ENCODE data around the gene AP1B1. TPM values are rescaled to one million over a fixed set of nuclear protein-coding genes. Genes with fewer than 3 reads are reported as not detected.

Gene AP1B1
- total and polyA plus RNA-seq, 2 of the 8 experiments (the other 6 are each of a cell fraction or from before 2014, with no cell fraction given) = 64.2 to 86.8 TPM

GRCh38 chr22:29290061-29290460 lies 98.3 kb downstream of the AP1B1 start:
- POLR2A ChIA-PET (ENCODE audit: partially characterized antibody) = interaction anchor here (1.1 to 20.1 kb wide), 3 partner anchors 13 to 24 kb away, joined by 5 to 436 read pairs (median 66); partner anchors contain the start of genes EWSR1, GAS2L1 and RHBDD3
- Histone ChIP-seq H2BK15ac (ENCODE audit: low read length) (no peak overlapping the region), H4K20me1 (replicated peaks in 1 of 2; ENCODE audit: control insufficient read depth in 1 of 2, insufficient read depth in 2 of 2, low read length in 2 of 2) (peaks cover 10 to 16% of the 10 kb centered on the region in 2 experiments), H2AK5ac (ENCODE audit: low read depth, low read length) (no peak overlapping the region), H3K14ac (ENCODE audit: insufficient read length) (no peak overlapping the region), H2BK120ac (replicated peaks; ENCODE audit: low read depth, low read length) (no peak overlapping the region), H3K27me3 (replicated peaks in 1 of 4; ENCODE audit: control insufficient read depth in 3 of 4, extremely low read depth in 1 of 4, insufficient read depth in 3 of 4, low read length in 3 of 4) (no peaks in the 10 kb centered on the region), H3K79me2 (ENCODE audit: control insufficient read depth in 1 of 2, insufficient read depth in 2 of 2, low read length in 2 of 2) (peaks cover 2 to 50% of the 10 kb centered on the region in 2 experiments; a peak in 2 of 4 replicates), H3K36me3 (ENCODE audit: control insufficient read depth in 2 of 4, insufficient read depth in 4 of 4, low read length in 3 of 4) (peaks cover 35 to 97% (median 72%) of the 10 kb centered on the region in 4 experiments), H3K9me3 (ENCODE audit: insufficient read depth in 2 of 2, low read depth in 1 of 2, low read length in 1 of 2) (no peaks in the 10 kb centered on the region), H3K56ac (replicated peaks; ENCODE audit: insufficient read length, low read depth, low read length) (no peak overlapping the region), H3K79me1 (ENCODE audit: low read depth, low read length) (peaks cover 2% of the 10 kb centered on the region; the same call in 1 of the 2 replicates), H3K4me1 (replicated peaks in 1 of 4; ENCODE audit: control insufficient read depth in 3 of 4, insufficient read depth in 4 of 4, low read length in 3 of 4) (no peaks in the 10 kb centered on the region), H2AFZ (ENCODE audit: low read length) (no peak overlapping the region), H2BK5ac (ENCODE audit: low read depth, low read length) (no peak overlapping the region), H4K91ac (replicated peaks; ENCODE audit: insufficient read length, low read length) (no peak overlapping the region), H2BK12ac (ENCODE audit: low read depth, low read length) (no peak overlapping the region), H3K9ac (replicated peaks in 1 of 4; ENCODE audit: extremely low read depth in 1 of 4, low read depth in 3 of 4, low read length in 3 of 4) (no peak overlapping the region), H3K23ac (ENCODE audit: insufficient read length) (no peak overlapping the region), H3K4ac (replicated peaks; ENCODE audit: insufficient read length, low read depth, low read length) (no peak overlapping the region), H3K4me2 (ENCODE audit: insufficient read depth in 1 of 2, low read depth in 2 of 2, low read length in 2 of 2) (no peak overlapping the region), H4K8ac (ENCODE audit: extremely low read depth, insufficient read depth, low read length) (no peak overlapping the region), H3K23me2 (ENCODE audit: low read depth, low read length) (no peaks in the 10 kb centered on the region), H4K5ac (ENCODE audit: insufficient read length, low read depth, low read length) (no peak overlapping the region), H3K4me3 (ENCODE audit: extremely low read depth in 1 of 4, insufficient read depth in 2 of 4, low read depth in 3 of 4, low read length in 4 of 4) (no peak overlapping the region), H2BK20ac (ENCODE audit: low read length) (no peak overlapping the region), H3K27ac (ENCODE audit: low read depth, low read length) (no peak overlapping the region), H3K18ac (ENCODE audit: extremely low read depth, low read length) (no peak overlapping the region)
- WGBS, 2 experiments (ENCODE audit: extremely low coverage in 1 of 2, insufficient coverage in 1 of 2, insufficient read length in 1 of 2, insufficient replicate concordance in 2 of 2, low coverage in 1 of 2, low lambda C conversion rate in 2 of 2, missing lambda C conversion rate in 1 of 2) = 92% methylated on average over 5 of the region's 5 CpGs; no CpG with 5 or more reads in 1 of the 2 experiments
- DNase-seq (ENCODE audit: low read depth in 1 of 2, low spot score in 2 of 2) (no peak), FAIRE-seq (no peak)
- CTCF ChIA-PET (ENCODE audit: partially characterized antibody) = no interaction called here

Measured in H1 (cell line).